ENCODE data around the gene MRPS18A.
"Not testable (repeated sequence)": the region's sequence is repeated elsewhere in the genome, so short reads cannot be mapped to it uniquely, and the experiment has no call there.

Gene MRPS18A

GRCh38 chr6:43706788-43707187, 19.2 kb upstream of the MRPS18A start:
- DNase-seq (ENCODE audit: low read depth) = no peak
- no peak overlapping the region for H3K4me3 ChIP-seq (ENCODE audit: low read length)
- no peak for TF ChIP-seq CTCF (IDR thresholded peaks at IDR 0.05; ENCODE audit: insufficient read depth, low read depth, low read length, missing control alignments)

GRCh38 chr6:43705996-43706395, 18.4 kb upstream of the MRPS18A start:
- no peak overlapping the region for H3K4me3 ChIP-seq (ENCODE audit: low read length)
- DNase-seq (ENCODE audit: low read depth) = peak; percentile 53
- TF ChIP-seq CTCF (IDR thresholded peaks at IDR 0.05; ENCODE audit: insufficient read depth, low read depth, low read length, missing control alignments) = no peak

GRCh38 chr6:43703512-43704429, 16.2 kb upstream of the MRPS18A start:
- no peak for TF ChIP-seq CTCF (IDR thresholded peaks at IDR 0.05; ENCODE audit: insufficient read depth, low read depth, low read length, missing control alignments)
- no peak overlapping the region for H3K4me3 ChIP-seq (ENCODE audit: low read length)
- no peak for DNase-seq (ENCODE audit: low read depth)

- no peak overlapping the region for H3K4me3 ChIP-seq (ENCODE audit: low read length)
- peak; percentile 95 for DNase-seq (ENCODE audit: low read depth)
- TF ChIP-seq CTCF (IDR thresholded peaks at IDR 0.05; ENCODE audit: insufficient read depth, low read depth, low read length, missing control alignments) = no peak
Observed at GRCh38 chr6:43702534-43703440, 15.2 kb upstream of the MRPS18A start.

- no peak for TF ChIP-seq CTCF (IDR thresholded peaks at IDR 0.05; ENCODE audit: insufficient read depth, low read depth, low read length, missing control alignments)
- no peak for DNase-seq (ENCODE audit: low read depth)
Observed at GRCh38 chr6:43702171-43702533, 14.6 kb upstream of the MRPS18A start.

GRCh38 chr6:43700939-43701560, 13.5 kb upstream of the MRPS18A start:
- not testable (repeated sequence) for H3K4me3 ChIP-seq (ENCODE audit: low read length); DNase-seq (ENCODE audit: low read depth)

More at GRCh38 chr6:43702171-43702533, 14.6 kb upstream of the MRPS18A start:
- H3K4me3 ChIP-seq (ENCODE audit: low read length) = no peak overlapping the region
